ENCODE data around the gene RAB8B. TPM values are rescaled to one million over a fixed set of nuclear protein-coding genes. Genes with fewer than 3 reads are reported as not detected.

The RAB8B gene
- total and polyA plus RNA-seq, 2 experiments from 2014 or later: 16.4 to 36.9 TPM

- H3K9me3 ChIP-seq (ENCODE audit: low read depth): no peaks in the 10 kb centered on the region
- TF ChIP-seq EZH2phosphoT487 (IDR thresholded peaks at IDR 0.05; ENCODE audit: low read depth, severe bottlenecking, unreplicated experiment): no peak
- no peak for TF ChIP-seq EZH2 (IDR thresholded peaks at IDR 0.05; ENCODE audit: borderline replicate concordance)
- TF ChIP-seq, protein P1, sequence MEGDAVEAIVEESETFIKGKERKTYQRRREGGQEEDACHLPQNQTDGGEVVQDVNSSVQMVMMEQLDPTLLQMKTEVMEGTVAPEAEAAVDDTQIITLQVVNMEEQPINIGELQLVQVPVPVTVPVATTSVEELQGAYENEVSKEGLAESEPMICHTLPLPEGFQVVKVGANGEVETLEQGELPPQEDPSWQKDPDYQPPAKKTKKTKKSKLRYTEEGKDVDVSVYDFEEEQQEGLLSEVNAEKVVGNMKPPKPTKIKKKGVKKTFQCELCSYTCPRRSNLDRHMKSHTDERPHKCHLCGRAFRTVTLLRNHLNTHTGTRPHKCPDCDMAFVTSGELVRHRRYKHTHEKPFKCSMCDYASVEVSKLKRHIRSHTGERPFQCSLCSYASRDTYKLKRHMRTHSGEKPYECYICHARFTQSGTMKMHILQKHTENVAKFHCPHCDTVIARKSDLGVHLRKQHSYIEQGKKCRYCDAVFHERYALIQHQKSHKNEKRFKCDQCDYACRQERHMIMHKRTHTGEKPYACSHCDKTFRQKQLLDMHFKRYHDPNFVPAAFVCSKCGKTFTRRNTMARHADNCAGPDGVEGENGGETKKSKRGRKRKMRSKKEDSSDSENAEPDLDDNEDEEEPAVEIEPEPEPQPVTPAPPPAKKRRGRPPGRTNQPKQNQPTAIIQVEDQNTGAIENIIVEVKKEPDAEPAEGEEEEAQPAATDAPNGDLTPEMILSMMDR (IDR thresholded peaks at IDR 0.05; ENCODE audit: poor library complexity): peak; percentile 23
- no peaks in the 10 kb centered on the region for H4K20me1 ChIP-seq (ENCODE audit: insufficient read depth, poor library complexity, severe bottlenecking)
- H3K36me3 ChIP-seq (replicated peaks; ENCODE audit: insufficient read depth, low read depth): no peaks in the 10 kb centered on the region
- no peak overlapping the region for H3K4me2 ChIP-seq
- no peak overlapping the region for H2AFZ ChIP-seq
- no peak overlapping the region for H3K27ac ChIP-seq
- H3K4me1 ChIP-seq (ENCODE audit: insufficient read depth): no peaks in the 10 kb centered on the region
- no peak for DNase-seq (ENCODE audit: low spot score)
- no peaks in the 10 kb centered on the region for H3K9me2 ChIP-seq (replicated peaks; ENCODE audit: insufficient read depth)
- H3K79me2 ChIP-seq: no peaks in the 10 kb centered on the region
- WGBS (ENCODE audit: low lambda C conversion rate, missing lambda C conversion rate): 84% methylated on average over 3 of the region's 3 CpGs
- H3K27me3 ChIP-seq: no peaks in the 10 kb centered on the region
- no peak overlapping the region for H3K4me3 ChIP-seq
Observed at GRCh38 chr15:63146684-63147083, 42.7 kb upstream of the RAB8B start.

GRCh38 chr15:63151665-63152064, 37.7 kb upstream of the RAB8B start:
- H3K4me3 ChIP-seq: no peak overlapping the region
- peaks cover 8% of the 10 kb centered on the region for H3K36me3 ChIP-seq (replicated peaks; ENCODE audit: insufficient read depth, low read depth)
- no peaks in the 10 kb centered on the region for H3K9me2 ChIP-seq (replicated peaks; ENCODE audit: insufficient read depth)
- no peak for DNase-seq (ENCODE audit: low spot score)
- H3K4me1 ChIP-seq (ENCODE audit: insufficient read depth): peaks cover 10% of the 10 kb centered on the region
- no peak for TF ChIP-seq EZH2phosphoT487 (IDR thresholded peaks at IDR 0.05; ENCODE audit: low read depth, severe bottlenecking, unreplicated experiment)
- TF ChIP-seq EZH2 (IDR thresholded peaks at IDR 0.05; ENCODE audit: borderline replicate concordance): no peak
- TF ChIP-seq, protein P1 (IDR thresholded peaks at IDR 0.05; ENCODE audit: poor library complexity): no peak
- 97% methylated on average over 1 of the region's 1 CpG for WGBS (ENCODE audit: low lambda C conversion rate, missing lambda C conversion rate)
- H4K20me1 ChIP-seq (ENCODE audit: insufficient read depth, poor library complexity, severe bottlenecking): peaks cover 3% of the 10 kb centered on the region
- no peaks in the 10 kb centered on the region for H3K9me3 ChIP-seq (ENCODE audit: low read depth)
- no peak overlapping the region for H2AFZ ChIP-seq
- H3K79me2 ChIP-seq: peaks cover 37% of the 10 kb centered on the region
- no peak overlapping the region for H3K27ac ChIP-seq
- no peak overlapping the region for H3K4me2 ChIP-seq
- H3K27me3 ChIP-seq: no peaks in the 10 kb centered on the region

- Histone ChIP-seq H3K4me3 (peak overlapping the region; percentile 90), H3K4me1 (ENCODE audit: insufficient read depth) (peaks cover 10% of the 10 kb centered on the region), H2AFZ (no peak overlapping the region), H3K79me2 (peaks cover 47% of the 10 kb centered on the region), H3K9me3 (ENCODE audit: low read depth) (no peaks in the 10 kb centered on the region), H3K36me3 (replicated peaks; ENCODE audit: insufficient read depth, low read depth) (peaks cover 8% of the 10 kb centered on the region), H3K27me3 (no peaks in the 10 kb centered on the region), H3K4me2 (peak overlapping the region; percentile 82), H3K27ac (peak overlapping the region; percentile 96), H3K9me2 (replicated peaks; ENCODE audit: insufficient read depth) (no peaks in the 10 kb centered on the region), H4K20me1 (ENCODE audit: insufficient read depth, poor library complexity, severe bottlenecking) (peaks cover 3% of the 10 kb centered on the region)
- 71% methylated on average over 3 of the region's 3 CpGs for WGBS (ENCODE audit: low lambda C conversion rate, missing lambda C conversion rate)
- DNase-seq (ENCODE audit: low spot score): no peak
- no peak for TF ChIP-seq EZH2 (IDR thresholded peaks at IDR 0.05; ENCODE audit: borderline replicate concordance)
- TF ChIP-seq, protein P1 (IDR thresholded peaks at IDR 0.05; ENCODE audit: poor library complexity): no peak
- TF ChIP-seq EZH2phosphoT487 (IDR thresholded peaks at IDR 0.05; ENCODE audit: low read depth, severe bottlenecking, unreplicated experiment): no peak
Observed at GRCh38 chr15:63155486-63155885, 33.9 kb upstream of the RAB8B start.
